ACC112 (cell line): Measurements from ENCODE around the gene HS3ST5.

ENCODE experiments used
- H2AFZ ChIP-seq: fragments of 200-600 bp; sonication (generic); one replicate; pipeline ENCODE4 v1.6.0; 2017; ENCODE audit warnings: antibody characterized with exemption, low read length; ENCODE audit not compliant: unreplicated experiment
- H3K27ac ChIP-seq: fragments of 200-600 bp; sonication (generic); 2 replicates; pipeline ENCODE4 v1.5.1; 2014; ENCODE audit warnings: low read depth, mild to moderate bottlenecking, antibody characterized with exemption, low read length, moderate library complexity
- H3K27me3 ChIP-seq: fragments of 200-600 bp; sonication (generic); 2 replicates; pipeline ENCODE4 v1.6.1; 2014; ENCODE audit warnings: mild to moderate bottlenecking, antibody characterized with exemption, low read length, moderate library complexity, mixed read lengths; ENCODE audit not compliant: insufficient read depth
- H3K36me3 ChIP-seq: fragments of 200-600 bp; sonication (generic); 2 replicates; pipeline ENCODE4 v1.6.1; 2016; ENCODE audit warnings: mild to moderate bottlenecking, antibody characterized with exemption, low read length, moderate library complexity, mixed read lengths; ENCODE audit not compliant: insufficient read depth
- H3K4me1 ChIP-seq: fragments of 200-600 bp; sonication (generic); one replicate; pipeline ENCODE4 v1.6.1; 2016; ENCODE audit warnings: low read length, mixed read lengths; ENCODE audit not compliant: insufficient read depth, unreplicated experiment, control insufficient read depth
- H3K4me3 ChIP-seq: fragments of 200-600 bp; sonication (generic); 2 replicates; pipeline ENCODE4 v1.5.1; 2014; ENCODE audit warnings: mild to moderate bottlenecking, low read depth, low read length
- H3K79me2 ChIP-seq: fragments of 200-600 bp; sonication (generic); one replicate; pipeline ENCODE4 v1.6.0; 2016; ENCODE audit warnings: low read length; ENCODE audit not compliant: control insufficient read depth, unreplicated experiment, insufficient read depth

HS3ST5 gene

GRCh38 chr6:114276783-114277182 lies 66.0 kb downstream of the HS3ST5 start:
- Histone ChIP-seq H3K4me3 (no peak overlapping the region), H3K36me3 (no peaks in the 10 kb centered on the region), H3K27ac (no peak overlapping the region), H3K4me1 (no peaks in the 10 kb centered on the region), H3K79me2 (no peaks in the 10 kb centered on the region), H3K27me3 (peaks cover 8% of the 10 kb centered on the region), H2AFZ (no peak overlapping the region)

- Histone ChIP-seq H3K27ac (no peak overlapping the region), H3K36me3 (no peaks in the 10 kb centered on the region), H3K79me2 (no peaks in the 10 kb centered on the region), H3K27me3 (0 out of 2 replicates have a peak, but pooled peaks cover 3% of the 10 kb centered on the region), H3K4me3 (no peak overlapping the region), H3K4me1 (no peaks in the 10 kb centered on the region), H2AFZ (no peak overlapping the region)
Observed at GRCh38 chr6:114274836-114275235, 68.0 kb downstream of the HS3ST5 start.

GRCh38 chr6:114272582-114272981 lies 70.2 kb downstream of the HS3ST5 start:
- no peak overlapping the region for H3K27ac ChIP-seq
- no peaks in the 10 kb centered on the region for H3K79me2 ChIP-seq
- H3K36me3 ChIP-seq, result no peaks in the 10 kb centered on the region
- H3K27me3 ChIP-seq, result no peaks in the 10 kb centered on the region
- H3K4me3 ChIP-seq, result no peak overlapping the region
- H2AFZ ChIP-seq, result no peak overlapping the region
- H3K4me1 ChIP-seq, result no peaks in the 10 kb centered on the region

GRCh38 chr6:114271405-114271804 lies 71.4 kb downstream of the HS3ST5 start:
- no peaks in the 10 kb centered on the region for H3K27me3 ChIP-seq
- no peaks in the 10 kb centered on the region for H3K4me1 ChIP-seq
- no peak overlapping the region for H3K4me3 ChIP-seq
- H3K36me3 ChIP-seq, result no peaks in the 10 kb centered on the region
- no peak overlapping the region for H2AFZ ChIP-seq
- no peaks in the 10 kb centered on the region for H3K79me2 ChIP-seq
- no peak overlapping the region for H3K27ac ChIP-seq

- no peaks in the 10 kb centered on the region for H3K36me3 ChIP-seq
- H3K27ac ChIP-seq, result no peak overlapping the region
- H3K4me3 ChIP-seq, result no peak overlapping the region
- H3K79me2 ChIP-seq, result no peaks in the 10 kb centered on the region
- H3K27me3 ChIP-seq, result no peaks in the 10 kb centered on the region
- no peak overlapping the region for H2AFZ ChIP-seq
- H3K4me1 ChIP-seq, result no peaks in the 10 kb centered on the region
Observed at GRCh38 chr6:114267897-114268296, 74.9 kb downstream of the HS3ST5 start.

GRCh38 chr6:114260810-114261209 lies 82.0 kb downstream of the HS3ST5 start:
- H3K36me3 ChIP-seq, result no peaks in the 10 kb centered on the region
- H3K27me3 ChIP-seq, result no peaks in the 10 kb centered on the region
- no peak overlapping the region for H3K27ac ChIP-seq
- no peaks in the 10 kb centered on the region for H3K79me2 ChIP-seq
- H2AFZ ChIP-seq, result no peak overlapping the region
- H3K4me3 ChIP-seq, result no peak overlapping the region
- H3K4me1 ChIP-seq, result no peaks in the 10 kb centered on the region

GRCh38 chr6:114258376-114258775 lies 84.4 kb downstream of the HS3ST5 start:
- no peaks in the 10 kb centered on the region for H3K27me3 ChIP-seq
- H3K27ac ChIP-seq, result no peak overlapping the region
- H3K4me1 ChIP-seq, result no peaks in the 10 kb centered on the region
- H3K36me3 ChIP-seq, result no peaks in the 10 kb centered on the region
- no peak overlapping the region for H3K4me3 ChIP-seq
- no peaks in the 10 kb centered on the region for H3K79me2 ChIP-seq
- no peak overlapping the region for H2AFZ ChIP-seq

- Histone ChIP-seq H3K27me3 (no peaks in the 10 kb centered on the region), H3K4me1 (no peaks in the 10 kb centered on the region), H3K36me3 (no peaks in the 10 kb centered on the region), H3K79me2 (no peaks in the 10 kb centered on the region), H3K4me3 (no peak overlapping the region), H3K27ac (no peak overlapping the region), H2AFZ (no peak overlapping the region)
Observed at GRCh38 chr6:114253431-114253830, 89.4 kb downstream of the HS3ST5 start.

GRCh38 chr6:114249522-114249921 lies 93.3 kb downstream of the HS3ST5 start:
- Histone ChIP-seq H3K4me3 (no peak overlapping the region), H3K36me3 (no peaks in the 10 kb centered on the region), H3K4me1 (no peaks in the 10 kb centered on the region), H2AFZ (no peak overlapping the region), H3K79me2 (no peaks in the 10 kb centered on the region), H3K27me3 (no peaks in the 10 kb centered on the region), H3K27ac (no peak overlapping the region)

GRCh38 chr6:114247101-114247500 lies 95.7 kb downstream of the HS3ST5 start:
- H3K79me2 ChIP-seq, result no peaks in the 10 kb centered on the region
- H3K27ac ChIP-seq, result no peak overlapping the region
- no peak overlapping the region for H2AFZ ChIP-seq
- no peaks in the 10 kb centered on the region for H3K4me1 ChIP-seq
- H3K27me3 ChIP-seq, result no peaks in the 10 kb centered on the region
- no peak overlapping the region for H3K4me3 ChIP-seq
- no peaks in the 10 kb centered on the region for H3K36me3 ChIP-seq

GRCh38 chr6:114240796-114241195 lies 102.0 kb downstream of the HS3ST5 start:
- no peak overlapping the region for H2AFZ ChIP-seq
- no peak overlapping the region for H3K27ac ChIP-seq
- H3K36me3 ChIP-seq, result no peaks in the 10 kb centered on the region

More at GRCh38 chr6:114240796-114241195, 102.0 kb downstream of the HS3ST5 start:
- no peak overlapping the region for H3K4me3 ChIP-seq
- H3K4me1 ChIP-seq, result no peaks in the 10 kb centered on the region
- no peaks in the 10 kb centered on the region for H3K27me3 ChIP-seq
- no peaks in the 10 kb centered on the region for H3K79me2 ChIP-seq
